AG08395 (cell line): ENCODE results near the gene ADARB2.

ENCODE experiments used
- DNase-seq: peaks from one replicate; pipeline ENCODE4 v3.0.0; 2012; ENCODE audit warnings: mixed read lengths, low spot score

The ADARB2 gene

GRCh38 chr10:1570416-1571051 lies 166.8 kb downstream of the ADARB2 start:
- DNase-seq: no peak

DNA sequence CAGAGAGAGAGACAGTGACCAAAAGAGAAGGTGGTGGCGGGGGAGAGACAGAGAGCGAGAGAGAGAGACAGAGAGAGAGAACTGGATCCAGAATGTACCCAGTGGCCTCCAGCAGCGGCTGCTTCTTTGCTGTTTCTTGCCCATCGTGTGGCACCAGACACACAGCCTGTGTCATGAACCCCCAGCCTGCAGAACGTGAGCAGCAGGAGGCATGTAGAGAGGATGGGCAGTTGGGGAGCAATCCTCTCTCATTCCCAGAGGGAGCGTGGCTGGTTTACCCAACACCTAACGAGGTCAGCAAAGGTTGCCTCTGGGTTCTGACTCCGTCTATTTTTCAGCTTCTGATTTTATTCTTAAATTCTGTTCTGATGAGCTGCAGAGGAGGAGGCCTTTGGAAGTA lies 168.1 kb downstream of the ADARB2 start:
- no peak for DNase-seq

- DNase-seq: no peak
Observed at GRCh38 chr10:1567742-1568495, 169.4 kb downstream of the ADARB2 start.

GRCh38 chr10:1567152-1567551 lies 170.2 kb downstream of the ADARB2 start:
- DNase-seq: no peak

GRCh38 chr10:1564791-1565190 lies 172.5 kb downstream of the ADARB2 start:
- DNase-seq: no peak

- DNase-seq: no peak
Observed at GRCh38 chr10:1563028-1563427, 174.3 kb downstream of the ADARB2 start.

DNA sequence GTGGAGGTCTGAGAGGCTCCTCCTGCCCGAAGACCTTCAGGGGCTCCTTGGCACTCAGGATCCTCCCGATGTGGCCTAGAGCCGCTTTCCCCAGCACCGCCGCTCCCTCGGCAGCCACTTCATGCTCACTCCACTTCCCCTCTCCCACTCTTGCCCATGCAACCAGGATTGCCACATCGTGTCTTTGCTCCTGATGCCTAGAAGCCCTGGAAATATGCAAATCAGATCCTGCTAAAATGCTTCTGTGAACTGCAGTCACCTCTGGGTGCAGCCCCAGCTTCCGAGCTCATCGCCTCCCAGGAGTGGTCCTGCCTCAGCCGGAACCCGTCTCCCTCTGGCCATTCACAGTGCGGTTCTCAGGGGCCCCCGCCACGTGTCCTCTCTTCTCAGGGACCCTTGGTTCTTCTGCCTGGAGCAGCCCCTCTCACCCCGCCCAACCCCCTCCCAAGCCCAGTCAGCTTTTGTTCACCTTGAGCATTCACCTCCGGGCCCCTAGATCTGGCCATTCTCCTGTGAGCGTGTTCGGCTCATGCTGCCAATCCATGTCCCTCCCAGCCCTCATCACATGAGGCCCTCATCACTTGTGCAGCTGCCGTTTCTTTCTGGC lies 175.5 kb downstream of the ADARB2 start:
- DNase-seq: no peak

DNA sequence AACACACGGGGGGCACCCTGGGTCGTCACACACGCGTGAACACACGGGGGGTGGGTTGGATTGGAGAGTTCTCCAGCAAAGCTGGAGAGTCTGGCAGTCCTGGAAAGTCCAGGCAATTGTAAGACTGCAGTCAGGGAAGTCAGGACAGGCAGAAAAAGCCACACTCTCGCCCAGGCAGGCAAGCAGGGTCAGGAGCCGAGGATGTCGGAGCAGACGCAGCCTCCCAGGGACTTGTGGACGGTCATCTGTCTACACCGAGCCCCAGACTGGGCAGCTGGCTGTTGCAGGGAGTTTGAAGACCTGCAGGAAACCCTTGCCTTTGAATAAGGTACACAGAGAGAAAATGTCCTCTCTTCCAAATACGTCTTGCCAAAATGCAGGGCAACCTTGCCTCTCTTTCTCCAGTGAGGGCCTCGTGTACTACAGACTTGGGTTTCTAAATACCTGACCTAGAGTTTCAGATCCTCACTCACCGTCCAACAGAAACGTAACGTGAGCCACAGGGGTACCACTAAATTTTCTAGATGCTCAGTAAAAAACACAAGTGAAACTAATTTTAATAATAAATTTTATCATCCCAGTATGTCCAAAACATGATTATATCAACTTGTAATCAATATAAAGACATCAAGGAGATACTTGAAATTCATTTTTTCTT lies 176.7 kb downstream of the ADARB2 start:
- DNase-seq: no peak

- DNase-seq: no peak
Observed at GRCh38 chr10:1559761-1560160, 177.6 kb downstream of the ADARB2 start.

DNA sequence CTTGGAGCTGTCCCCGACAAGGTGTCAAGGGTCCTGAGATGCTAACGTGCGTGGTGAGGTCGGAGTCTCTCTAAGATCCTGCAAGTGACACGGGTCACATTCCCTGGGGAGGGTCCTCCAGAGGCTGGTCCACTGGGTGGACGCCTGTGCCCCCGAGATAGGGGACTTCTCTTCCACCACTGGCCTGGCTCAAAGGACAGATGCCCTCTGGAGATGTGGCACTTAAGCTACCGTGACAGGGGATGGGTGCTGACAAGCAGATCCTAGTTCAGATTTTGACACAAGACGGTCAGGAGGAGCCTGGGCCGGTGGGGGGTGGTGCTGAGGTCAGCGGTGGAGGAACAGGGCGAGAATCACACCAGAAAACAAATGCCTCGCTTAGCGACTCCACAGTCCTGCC lies 178.0 kb downstream of the ADARB2 start:
- no peak for DNase-seq

GRCh38 chr10:1558906-1559305 lies 178.4 kb downstream of the ADARB2 start:
- DNase-seq: no peak

DNA sequence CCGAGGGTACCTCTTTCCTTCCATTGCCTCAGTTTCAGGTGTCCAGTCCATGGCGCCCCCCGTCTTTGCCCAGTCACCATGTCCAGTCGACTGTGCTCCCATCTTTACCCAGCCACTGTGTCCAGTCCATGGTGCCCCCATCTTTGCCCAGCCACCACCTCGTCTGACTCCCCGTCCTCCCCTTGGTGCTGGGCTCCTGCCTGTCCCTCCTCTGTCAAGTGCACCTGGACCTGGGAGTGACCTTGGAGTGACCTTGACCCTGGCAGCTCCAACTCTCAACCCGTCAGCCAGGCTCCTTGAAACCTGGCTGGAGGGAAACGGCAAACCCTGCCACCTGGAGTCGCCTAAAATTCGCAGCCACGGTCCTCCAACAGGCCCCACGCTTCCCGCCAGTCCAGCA lies 180.2 kb downstream of the ADARB2 start:
- no peak for DNase-seq

DNA sequence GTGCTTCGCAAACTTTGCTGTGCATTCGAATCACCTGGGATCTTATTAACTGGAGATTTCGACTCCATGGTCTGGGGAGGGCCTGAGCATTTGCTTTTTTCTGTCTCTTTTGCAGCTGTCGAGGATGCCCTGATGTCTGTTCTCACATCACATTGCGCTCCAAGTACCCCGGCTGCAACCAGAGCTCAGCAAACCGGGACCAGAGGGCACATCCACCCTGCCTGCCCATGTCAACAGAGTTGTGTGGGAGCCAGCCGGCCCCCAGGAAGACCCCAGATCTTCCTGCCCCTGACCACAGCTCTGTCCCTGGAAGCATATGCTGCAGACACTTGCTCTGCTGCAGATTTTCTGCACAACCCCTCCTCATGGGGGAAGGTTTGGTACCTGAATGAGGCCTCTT lies 180.8 kb downstream of the ADARB2 start:
- no peak for DNase-seq

DNA sequence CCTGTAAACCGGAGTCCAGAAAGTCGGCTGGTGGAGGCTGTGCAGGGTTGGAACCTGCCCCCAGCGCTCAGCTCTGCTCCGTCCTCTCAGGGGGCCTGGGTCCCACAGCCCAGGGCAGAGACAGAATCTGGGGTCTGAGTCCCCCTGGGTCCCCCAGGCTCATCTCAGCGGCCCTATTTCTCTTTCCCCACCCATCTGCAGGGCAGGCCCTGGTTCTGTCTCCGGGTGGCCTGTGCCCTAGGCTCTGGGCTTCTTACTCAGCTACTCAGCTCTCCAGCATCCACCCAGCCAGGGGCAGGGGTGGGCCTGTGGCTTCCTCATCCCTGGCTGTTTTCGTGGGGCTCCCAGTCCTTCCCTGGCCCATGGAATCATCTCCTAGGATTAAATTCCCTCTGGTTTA lies 183.4 kb downstream of the ADARB2 start:
- no peak for DNase-seq

DNA sequence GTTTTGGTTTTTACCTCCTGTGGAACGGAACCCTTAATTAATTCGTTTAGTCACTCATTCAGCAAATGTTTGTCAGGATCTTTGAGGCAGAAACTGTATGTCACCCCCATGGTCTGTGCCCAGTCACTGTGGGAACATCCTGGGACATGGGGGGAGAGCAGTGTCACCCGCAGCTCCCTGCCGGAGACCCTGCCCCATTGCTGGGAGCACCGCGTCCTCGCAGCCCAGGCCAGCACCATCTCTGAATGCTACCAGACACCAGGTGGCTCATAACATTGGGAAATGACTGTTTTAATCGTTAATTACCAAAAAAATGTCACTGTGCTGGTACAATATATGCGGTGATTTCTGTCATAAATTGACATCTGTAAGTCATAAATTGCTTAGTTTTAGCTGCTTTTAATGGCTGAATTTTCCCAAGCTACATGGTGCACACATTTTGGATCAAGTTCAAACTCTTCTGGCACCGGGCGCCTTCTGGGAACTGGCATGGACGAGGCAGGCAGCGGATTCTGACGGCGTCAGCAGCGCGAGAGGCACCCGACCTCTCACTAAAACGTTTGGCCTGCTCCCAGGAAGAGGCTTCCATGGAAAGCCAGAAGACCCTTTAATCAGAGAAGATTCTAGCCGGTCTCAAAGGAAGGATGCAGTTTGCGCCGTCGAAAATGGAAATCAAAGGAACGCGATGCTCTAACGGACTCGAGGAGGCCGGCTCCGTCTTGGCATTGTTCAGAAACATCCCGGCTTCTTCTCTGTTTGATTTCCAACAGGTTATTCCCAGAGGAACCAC lies 184.2 kb downstream of the ADARB2 start:
- no peak for DNase-seq

DNA sequence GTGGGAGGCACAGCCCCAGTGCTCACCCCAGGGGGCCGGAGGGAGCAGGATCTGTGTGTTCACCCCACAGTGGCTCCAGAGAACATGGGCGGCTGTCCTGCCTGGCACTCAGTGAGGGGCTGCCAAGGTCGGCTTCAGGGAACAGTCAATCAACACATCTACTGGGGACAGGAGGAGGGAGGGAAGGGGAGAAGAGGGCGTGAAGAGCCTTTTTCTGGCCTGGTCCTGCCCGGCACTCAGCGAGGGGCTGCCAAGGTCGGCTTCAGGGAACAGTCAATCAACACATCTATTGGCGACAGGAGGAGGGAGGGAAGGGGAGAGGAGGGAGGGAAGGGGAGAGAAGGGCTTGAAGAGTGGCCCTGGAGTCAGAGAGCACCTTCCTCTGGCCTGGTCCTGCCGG lies 184.9 kb downstream of the ADARB2 start:
- no peak for DNase-seq

- DNase-seq: no peak
Observed at GRCh38 chr10:1551636-1552338, 185.5 kb downstream of the ADARB2 start.

GRCh38 chr10:1550616-1551015 lies 186.7 kb downstream of the ADARB2 start:
- no peak for DNase-seq

DNA sequence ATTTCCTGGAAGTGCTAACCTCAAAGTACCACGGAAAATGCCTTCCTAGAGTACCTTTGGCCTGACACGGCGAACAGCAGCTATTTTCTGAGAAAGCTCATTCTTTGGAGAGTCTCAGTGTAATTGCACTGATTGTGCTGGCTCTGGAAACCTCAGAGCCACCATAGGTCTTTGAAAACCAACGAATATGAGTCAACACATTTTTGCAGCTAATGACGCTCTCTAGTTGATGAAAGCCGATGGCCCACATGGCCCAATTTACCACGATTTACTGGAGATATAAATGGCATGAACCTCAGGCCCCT lies 187.1 kb downstream of the ADARB2 start:
- DNase-seq: no peak

GRCh38 chr10:1549591-1550290 lies 187.6 kb downstream of the ADARB2 start:
- DNase-seq: no peak

- DNase-seq: no peak
Observed at GRCh38 chr10:1548596-1548995, 188.7 kb downstream of the ADARB2 start.
